HUES6 (cell line): ENCODE data around the gene WDR35.
"Not testable (repeated sequence)": the region's sequence is repeated elsewhere in the genome, so short reads cannot be mapped to it uniquely, and the experiment has no call there.

Experiments
- H3K27ac ChIP-seq: 2 replicates; pipeline ENCODE4 v1.7.0; 2013; ENCODE audit warnings: low read depth, mild to moderate bottlenecking, low read length, inconsistent platforms
- H3K27me3 ChIP-seq: 2 replicates; pipeline ENCODE4 v1.6.1; 2013; ENCODE audit warnings: low read length; ENCODE audit not compliant: control insufficient read depth, insufficient read depth
- H3K36me3 ChIP-seq: 2 replicates; pipeline ENCODE4 v1.6.1; 2013; ENCODE audit warnings: low read length; ENCODE audit not compliant: control insufficient read depth, insufficient read depth
- H3K4me1 ChIP-seq: 2 replicates; pipeline ENCODE4 v1.6.1; 2013; ENCODE audit warnings: low read length; ENCODE audit not compliant: control insufficient read depth, insufficient read depth
- H3K4me3 ChIP-seq: 2 replicates; pipeline ENCODE4 v1.5.1; 2013; ENCODE audit warnings: low read depth, low read length
- H3K9ac ChIP-seq: one replicate; pipeline ENCODE4 v1.6.1; 2013; ENCODE audit warnings: mild to moderate bottlenecking, low read length
- H3K9me3 ChIP-seq: 2 replicates; pipeline ENCODE4 v1.6.1; 2013; ENCODE audit warnings: low read depth, low read length; ENCODE audit not compliant: control insufficient read depth, insufficient read depth

Gene WDR35

GRCh38 chr2:19936203-19936602 lies 53.7 kb downstream of the WDR35 start:
- no peak overlapping the region for H3K9ac ChIP-seq
- peaks cover 48% of the 10 kb centered on the region for H3K36me3 ChIP-seq
- no peaks in the 10 kb centered on the region for H3K27me3 ChIP-seq
- no peak overlapping the region for H3K27ac ChIP-seq
- no peaks in the 10 kb centered on the region for H3K9me3 ChIP-seq
- no peak overlapping the region for H3K4me3 ChIP-seq
- H3K4me1 ChIP-seq = no peaks in the 10 kb centered on the region

- no peak overlapping the region for H3K27ac ChIP-seq
- H3K4me3 ChIP-seq = no peak overlapping the region
- no peaks in the 10 kb centered on the region for H3K27me3 ChIP-seq
- no peaks in the 10 kb centered on the region for H3K4me1 ChIP-seq
- H3K36me3 ChIP-seq = peaks cover 65% of the 10 kb centered on the region
- peaks cover 8% of the 10 kb centered on the region; the same call in 1 of the 2 replicates for H3K9me3 ChIP-seq
- H3K9ac ChIP-seq = no peak overlapping the region
Observed at GRCh38 chr2:19933351-19933981, 56.4 kb downstream of the WDR35 start.

GRCh38 chr2:19932928-19933327 lies 57.0 kb downstream of the WDR35 start:
- Histone ChIP-seq H3K4me1 (no peaks in the 10 kb centered on the region), H3K36me3 (peaks cover 63% of the 10 kb centered on the region), H3K27ac (no peak overlapping the region), H3K9ac (no peak overlapping the region), H3K9me3 (peaks cover 13% of the 10 kb centered on the region), H3K27me3 (no peaks in the 10 kb centered on the region), H3K4me3 (no peak overlapping the region)

GRCh38 chr2:19929226-19929625 lies 60.7 kb downstream of the WDR35 start:
- H3K36me3 ChIP-seq = peaks cover 46% of the 10 kb centered on the region

GRCh38 chr2:19927816-19928215 lies 62.1 kb downstream of the WDR35 start:
- not testable (repeated sequence) for H3K4me1 ChIP-seq, H3K27me3 ChIP-seq, H3K4me3 ChIP-seq, H3K9ac ChIP-seq, H3K27ac ChIP-seq
- Histone ChIP-seq H3K36me3 (peaks cover 46% of the 10 kb centered on the region), H3K9me3 (peaks cover 18% of the 10 kb centered on the region)

More at GRCh38 chr2:19929226-19929625, 60.7 kb downstream of the WDR35 start:
- H3K9ac ChIP-seq = no peak overlapping the region
- H3K27ac ChIP-seq = no peak overlapping the region
- no peaks in the 10 kb centered on the region for H3K4me1 ChIP-seq
- H3K4me3 ChIP-seq = no peak overlapping the region
- no peaks in the 10 kb centered on the region for H3K27me3 ChIP-seq
- peaks cover 18% of the 10 kb centered on the region for H3K9me3 ChIP-seq

GRCh38 chr2:19924526-19924925 lies 65.4 kb downstream of the WDR35 start:
- H3K36me3 ChIP-seq = peaks cover 23% of the 10 kb centered on the region
- H3K27ac ChIP-seq, H3K4me3 ChIP-seq, H3K9ac ChIP-seq, H3K27me3 ChIP-seq, H3K4me1 ChIP-seq: not testable (repeated sequence)
- peaks cover 16% of the 10 kb centered on the region for H3K9me3 ChIP-seq

GRCh38 chr2:19922188-19922587 lies 67.7 kb downstream of the WDR35 start:
- not testable (repeated sequence) for H3K27me3 ChIP-seq, H3K9me3 ChIP-seq, H3K36me3 ChIP-seq, H3K4me3 ChIP-seq, H3K9ac ChIP-seq, H3K4me1 ChIP-seq, H3K27ac ChIP-seq

- peaks cover 13% of the 10 kb centered on the region; the same call in 1 of the 2 replicates for H3K4me1 ChIP-seq
Observed at GRCh38 chr2:19916385-19916950, 73.4 kb downstream of the WDR35 start.

GRCh38 chr2:19914266-19914975 lies 75.5 kb downstream of the WDR35 start:
- Histone ChIP-seq H3K4me1 (peaks cover 13% of the 10 kb centered on the region; the same call in 1 of the 2 replicates), H3K9me3 (no peaks in the 10 kb centered on the region), H3K27me3 (no peaks in the 10 kb centered on the region), H3K36me3 (peaks cover 3% of the 10 kb centered on the region; the same call in 1 of the 2 replicates), H3K9ac (no peak overlapping the region), H3K4me3 (no peak overlapping the region), H3K27ac (no peak overlapping the region)

More at GRCh38 chr2:19916385-19916950, 73.4 kb downstream of the WDR35 start:
- Histone ChIP-seq H3K27ac (no peak overlapping the region), H3K27me3 (no peaks in the 10 kb centered on the region), H3K9me3 (no peaks in the 10 kb centered on the region), H3K9ac (no peak overlapping the region), H3K4me3 (no peak overlapping the region), H3K36me3 (peaks cover 3% of the 10 kb centered on the region; the same call in 1 of the 2 replicates)

- Histone ChIP-seq H3K9ac (no peak overlapping the region), H3K36me3 (peaks cover 3% of the 10 kb centered on the region; the same call in 1 of the 2 replicates)
Observed at GRCh38 chr2:19911808-19912509, 77.9 kb downstream of the WDR35 start.

More at GRCh38 chr2:19911808-19912509, 77.9 kb downstream of the WDR35 start:
- Histone ChIP-seq H3K4me3 (no peak overlapping the region), H3K4me1 (peaks cover 12% of the 10 kb centered on the region; the same call in 1 of the 2 replicates), H3K9me3 (no peaks in the 10 kb centered on the region), H3K27ac (no peak overlapping the region), H3K27me3 (no peaks in the 10 kb centered on the region)
